Activated naive CD8-positive, alpha-beta T cell treated with anti-CD3 and anti-CD28 coated beads for 36 hours (primary cell): Measurements from ENCODE around the gene CHN2. TPM values are rescaled to one million over a fixed set of nuclear protein-coding genes. Genes with fewer than 3 reads are reported as not detected.

Experiments
- DNase-seq: peaks from one replicate; pipeline ENCODE4 v3.0.0; 2021
- H3K27ac Mint-ChIP-seq: one replicate; pipeline ENCODE4 v1.8.0; 2022; ENCODE audit warnings: mild to moderate bottlenecking, moderate library complexity, mixed read lengths
- H3K27me3 Mint-ChIP-seq: one replicate; pipeline ENCODE4 v1.8.0; 2022; ENCODE audit warnings: mild to moderate bottlenecking, mixed read lengths
- H3K36me3 Mint-ChIP-seq: one replicate; pipeline ENCODE4 v1.8.0; 2021; ENCODE audit warnings: mild to moderate bottlenecking, mixed read lengths
- H3K4me1 Mint-ChIP-seq: one replicate; pipeline ENCODE4 v1.8.0; 2021; ENCODE audit warnings: mixed read lengths
- H3K4me3 Mint-ChIP-seq: one replicate; pipeline ENCODE4 v1.8.0; 2022; ENCODE audit warnings: mild to moderate bottlenecking, moderate library complexity, mixed read lengths
- H3K9me3 Mint-ChIP-seq: one replicate; pipeline ENCODE4 v1.8.0; 2022; ENCODE audit warnings: mixed read lengths
- total RNA-seq, 2 experiments: library from RNA; stranded (reverse); gene quantifications; one replicate each; pipeline ENCODE4 v1.2.3, GENCODE V29; 2021

Gene CHN2
- total RNA-seq, 2 experiments from 2014 or later, result 0.80 to 1.6 TPM

GRCh38 chr7:29325476-29325875 lies 130.9 kb downstream of the CHN2 start:
- no peak overlapping the region for H3K4me3 Mint-ChIP-seq
- peaks cover 8% of the 10 kb centered on the region for H3K9me3 Mint-ChIP-seq
- H3K27me3 Mint-ChIP-seq, result no peaks in the 10 kb centered on the region
- no peak for DNase-seq
- no peak overlapping the region for H3K27ac Mint-ChIP-seq
- H3K36me3 Mint-ChIP-seq, result peaks cover 5% of the 10 kb centered on the region
- H3K4me1 Mint-ChIP-seq, result peaks cover 11% of the 10 kb centered on the region

- no peak overlapping the region for H3K4me3 Mint-ChIP-seq
- peaks cover 6% of the 10 kb centered on the region for H3K36me3 Mint-ChIP-seq
- H3K27me3 Mint-ChIP-seq, result no peaks in the 10 kb centered on the region
- H3K9me3 Mint-ChIP-seq, result peaks cover 11% of the 10 kb centered on the region
- H3K27ac Mint-ChIP-seq, result no peak overlapping the region
- peaks cover 12% of the 10 kb centered on the region for H3K4me1 Mint-ChIP-seq
- DNase-seq, result no peak
Observed at GRCh38 chr7:29326864-29327263, 132.3 kb downstream of the CHN2 start.

GRCh38 chr7:29327455-29327854 lies 132.9 kb downstream of the CHN2 start:
- H3K4me3 Mint-ChIP-seq, result no peak overlapping the region
- H3K27ac Mint-ChIP-seq, result no peak overlapping the region
- no peak for DNase-seq
- peaks cover 6% of the 10 kb centered on the region for H3K36me3 Mint-ChIP-seq
- H3K27me3 Mint-ChIP-seq, result no peaks in the 10 kb centered on the region
- peaks cover 11% of the 10 kb centered on the region for H3K9me3 Mint-ChIP-seq
- peaks cover 12% of the 10 kb centered on the region for H3K4me1 Mint-ChIP-seq

GRCh38 chr7:29328045-29328444 lies 133.5 kb downstream of the CHN2 start:
- no peak for DNase-seq
- H3K4me3 Mint-ChIP-seq, result no peak overlapping the region
- H3K27ac Mint-ChIP-seq, result no peak overlapping the region
- H3K9me3 Mint-ChIP-seq, result peaks cover 11% of the 10 kb centered on the region
- H3K4me1 Mint-ChIP-seq, result peaks cover 12% of the 10 kb centered on the region
- no peaks in the 10 kb centered on the region for H3K27me3 Mint-ChIP-seq
- peaks cover 6% of the 10 kb centered on the region for H3K36me3 Mint-ChIP-seq

- no peak overlapping the region for H3K27ac Mint-ChIP-seq
- H3K27me3 Mint-ChIP-seq, result no peaks in the 10 kb centered on the region
- DNase-seq, result no peak
- no peak overlapping the region for H3K4me3 Mint-ChIP-seq
- H3K36me3 Mint-ChIP-seq, result peaks cover 6% of the 10 kb centered on the region
- peaks cover 12% of the 10 kb centered on the region for H3K4me1 Mint-ChIP-seq
- H3K9me3 Mint-ChIP-seq, result peaks cover 11% of the 10 kb centered on the region
Observed at GRCh38 chr7:29328811-29329210, 134.2 kb downstream of the CHN2 start.

- H3K27me3 Mint-ChIP-seq, result no peaks in the 10 kb centered on the region
- no peak overlapping the region for H3K27ac Mint-ChIP-seq
- peaks cover 11% of the 10 kb centered on the region for H3K9me3 Mint-ChIP-seq
- DNase-seq, result no peak
- peaks cover 12% of the 10 kb centered on the region for H3K4me1 Mint-ChIP-seq
- H3K36me3 Mint-ChIP-seq, result peaks cover 6% of the 10 kb centered on the region
- H3K4me3 Mint-ChIP-seq, result no peak overlapping the region
Observed at GRCh38 chr7:29329686-29330085, 135.1 kb downstream of the CHN2 start.

GRCh38 chr7:29330136-29330535 lies 135.6 kb downstream of the CHN2 start:
- Mint-ChIP-seq H3K36me3 (peaks cover 6% of the 10 kb centered on the region), H3K4me3 (no peak overlapping the region), H3K27me3 (no peaks in the 10 kb centered on the region), H3K27ac (no peak overlapping the region), H3K9me3 (peaks cover 11% of the 10 kb centered on the region), H3K4me1 (peaks cover 12% of the 10 kb centered on the region)
- DNase-seq, result no peak

GRCh38 chr7:29331163-29331562 lies 136.6 kb downstream of the CHN2 start:
- DNase-seq, result no peak
- Mint-ChIP-seq H3K27me3 (no peaks in the 10 kb centered on the region), H3K27ac (no peak overlapping the region), H3K9me3 (peaks cover 11% of the 10 kb centered on the region), H3K36me3 (peaks cover 6% of the 10 kb centered on the region), H3K4me3 (no peak overlapping the region), H3K4me1 (peaks cover 12% of the 10 kb centered on the region)

GRCh38 chr7:29332042-29332811 lies 137.7 kb downstream of the CHN2 start:
- Mint-ChIP-seq H3K27ac (no peak overlapping the region), H3K36me3 (peaks cover 6% of the 10 kb centered on the region), H3K9me3 (peaks cover 11% of the 10 kb centered on the region), H3K27me3 (no peaks in the 10 kb centered on the region), H3K4me3 (no peak overlapping the region), H3K4me1 (peaks cover 18% of the 10 kb centered on the region)
- DNase-seq, result no peak

- no peak overlapping the region for H3K4me3 Mint-ChIP-seq
- no peaks in the 10 kb centered on the region for H3K27me3 Mint-ChIP-seq
- no peak overlapping the region for H3K27ac Mint-ChIP-seq
- H3K36me3 Mint-ChIP-seq, result peaks cover 6% of the 10 kb centered on the region
- H3K4me1 Mint-ChIP-seq, result peaks cover 27% of the 10 kb centered on the region
- DNase-seq, result no peak
- H3K9me3 Mint-ChIP-seq, result peaks cover 11% of the 10 kb centered on the region
Observed at GRCh38 chr7:29332875-29333855, 138.6 kb downstream of the CHN2 start.

- DNase-seq, result no peak
- no peaks in the 10 kb centered on the region for H3K27me3 Mint-ChIP-seq
- H3K36me3 Mint-ChIP-seq, result peaks cover 2% of the 10 kb centered on the region
- peaks cover 19% of the 10 kb centered on the region for H3K4me1 Mint-ChIP-seq
- H3K27ac Mint-ChIP-seq, result no peak overlapping the region
- H3K9me3 Mint-ChIP-seq, result peaks cover 3% of the 10 kb centered on the region
- H3K4me3 Mint-ChIP-seq, result no peak overlapping the region
Observed at GRCh38 chr7:29335188-29336083, 140.9 kb downstream of the CHN2 start.

- peak overlapping the region; percentile 39 for H3K4me3 Mint-ChIP-seq
- no peaks in the 10 kb centered on the region for H3K27me3 Mint-ChIP-seq
- no peak for DNase-seq
- no peaks in the 10 kb centered on the region for H3K36me3 Mint-ChIP-seq
- peaks cover 17% of the 10 kb centered on the region for H3K4me1 Mint-ChIP-seq
- H3K27ac Mint-ChIP-seq, result peak overlapping the region; percentile 60
- no peaks in the 10 kb centered on the region for H3K9me3 Mint-ChIP-seq
Observed at GRCh38 chr7:29337546-29338116, 143.1 kb downstream of the CHN2 start.

- Mint-ChIP-seq H3K4me1 (peaks cover 17% of the 10 kb centered on the region), H3K4me3 (no peak overlapping the region), H3K27ac (no peak overlapping the region), H3K9me3 (no peaks in the 10 kb centered on the region), H3K36me3 (no peaks in the 10 kb centered on the region), H3K27me3 (no peaks in the 10 kb centered on the region)
- DNase-seq, result no peak
Observed at GRCh38 chr7:29340696-29341095, 146.1 kb downstream of the CHN2 start.

- Mint-ChIP-seq H3K4me3 (no peak overlapping the region), H3K27me3 (no peaks in the 10 kb centered on the region), H3K36me3 (no peaks in the 10 kb centered on the region), H3K4me1 (peaks cover 17% of the 10 kb centered on the region), H3K27ac (no peak overlapping the region), H3K9me3 (no peaks in the 10 kb centered on the region)
- DNase-seq, result no peak
Observed at GRCh38 chr7:29341156-29341555, 146.6 kb downstream of the CHN2 start.
